Brain pericyte (primary cell): ENCODE data around the gene SRSF3.
"Not testable (repeated sequence)": the region's sequence is repeated elsewhere in the genome, so short reads cannot be mapped to it uniquely, and the experiment has no call there.

Experiments
- DNase-seq: peaks from one replicate; pipeline ENCODE4 v3.0.0-alpha.2; 2012; ENCODE audit warnings: low read depth, low spot score

SRSF3 gene

GRCh38 chr6:36604090-36605060 lies 10.2 kb downstream of the SRSF3 start:
- DNase-seq = no peak

- DNase-seq = no peak
Observed at GRCh38 chr6:36605143-36605542, 11.0 kb downstream of the SRSF3 start.

- DNase-seq = no peak
Observed at GRCh38 chr6:36605560-36606391, 11.6 kb downstream of the SRSF3 start.

GRCh38 chr6:36607305-36607682 lies 13.1 kb downstream of the SRSF3 start:
- not testable (repeated sequence) for DNase-seq

- no peak for DNase-seq
Observed at GRCh38 chr6:36607683-36608386, 13.7 kb downstream of the SRSF3 start.

- no peak for DNase-seq
Observed at GRCh38 chr6:36608788-36609563, 14.8 kb downstream of the SRSF3 start.

- no peak for DNase-seq
Observed at GRCh38 chr6:36609582-36609981, 15.4 kb downstream of the SRSF3 start.

GRCh38 chr6:36610041-36610955 lies 16.1 kb downstream of the SRSF3 start:
- DNase-seq = no peak

GRCh38 chr6:36610956-36611336 lies 16.8 kb downstream of the SRSF3 start:
- DNase-seq = no peak

- DNase-seq = not testable (repeated sequence)
Observed at GRCh38 chr6:36611679-36612078, 17.5 kb downstream of the SRSF3 start.

- DNase-seq = no peak
Observed at GRCh38 chr6:36612101-36612625, 18.0 kb downstream of the SRSF3 start.

GRCh38 chr6:36613200-36613995 lies 19.2 kb downstream of the SRSF3 start:
- DNase-seq = no peak

GRCh38 chr6:36615018-36615761 lies 21.0 kb downstream of the SRSF3 start:
- no peak for DNase-seq

GRCh38 chr6:36616893-36617521 lies 22.8 kb downstream of the SRSF3 start:
- DNase-seq = no peak

- no peak for DNase-seq
Observed at GRCh38 chr6:36618366-36619355, 24.5 kb downstream of the SRSF3 start.

- no peak for DNase-seq
Observed at GRCh38 chr6:36621371-36621855, 27.3 kb downstream of the SRSF3 start.
